IMR-90 (cell line): Measurements from ENCODE around the gene PLRG1.

ENCODE experiments used
- BHLHE40 ChIP-seq: fragments of 150-350 bp; IDR thresholded peaks from 2 replicates; pipeline ENCODE4 v1.6.1; 2016; ENCODE audit warnings: mild to moderate bottlenecking, low read depth, low read length
- CEBPB ChIP-seq: IDR thresholded peaks from 2 replicates; pipeline ENCODE4 v1.6.1; 2012; ENCODE audit warnings: low read depth, low read length, improper control_type of control experiment
- CHD1 ChIP-seq: IDR thresholded peaks from 2 replicates; pipeline ENCODE4 v1.6.1; 2012; ENCODE audit warnings: low read depth, low read length, improper control_type of control experiment
- CTCF ChIP-seq: conservative IDR thresholded peaks from 2 replicates; pipeline ENCODE4 v1.5.1; 2012; ENCODE audit warnings: mild to moderate bottlenecking, low read depth, low read length, improper control_type of control experiment
- ELK1 ChIP-seq: fragments of 150-350 bp; IDR thresholded peaks from 2 replicates; pipeline ENCODE4 v1.6.1; 2016; ENCODE audit warnings: low read depth, mild to moderate bottlenecking, low read length, moderate library complexity, borderline replicate concordance
- MAFK ChIP-seq: IDR thresholded peaks from 2 replicates; pipeline ENCODE4 v1.6.1; 2012; ENCODE audit warnings: low read depth, low read length, improper control_type of control experiment
- MAZ ChIP-seq: IDR thresholded peaks from 2 replicates; pipeline ENCODE4 v1.6.1; 2012; ENCODE audit warnings: low read depth, mild to moderate bottlenecking, low read length, improper control_type of control experiment, moderate library complexity, borderline replicate concordance
- POLR2A ChIP-seq: IDR thresholded peaks from 2 replicates; pipeline ENCODE4 v1.6.1; 2012; ENCODE audit warnings: mild to moderate bottlenecking, low read depth, low read length
- RAD21 ChIP-seq: IDR thresholded peaks from 2 replicates; pipeline ENCODE4 v1.6.1; 2012; ENCODE audit warnings: low read length, improper control_type of control experiment
- RCOR1 ChIP-seq: IDR thresholded peaks from 2 replicates; pipeline ENCODE4 v1.6.1; 2012; ENCODE audit warnings: mild to moderate bottlenecking, low read length, improper control_type of control experiment; ENCODE audit not compliant: insufficient replicate concordance
- RFX5 ChIP-seq: IDR thresholded peaks from 2 replicates; pipeline ENCODE4 v1.8.0; 2012; ENCODE audit warnings: low read depth, mild to moderate bottlenecking, low read length, moderate library complexity
- SMC3 ChIP-seq: fragments of 150-350 bp; IDR thresholded peaks from 2 replicates; pipeline ENCODE4 v1.6.1; 2016; ENCODE audit warnings: low read depth, mild to moderate bottlenecking, antibody characterized with exemption, low read length, moderate library complexity
- USF2 ChIP-seq: fragments of 150-350 bp; IDR thresholded peaks from 2 replicates; pipeline ENCODE4 v1.6.1; 2017; ENCODE audit warnings: mild to moderate bottlenecking, antibody characterized with exemption, low read length, low read depth

GRCh38 chr4:154583230-154583629 is 33.0 kb upstream of the PLRG1 start:
- TF ChIP-seq BHLHE40 (no peak), CTCF (no peak), RAD21 (no peak), USF2 (no peak), CEBPB (no peak), RCOR1 (no peak), POLR2A (no peak), RFX5 (no peak), CHD1 (no peak), MAFK (no peak), SMC3 (no peak), MAZ (no peak), ELK1 (no peak)
